Hematopoietic multipotent progenitor cell treated with erythropoietin and hydrocortisone succinate and interleukin-3 and kit ligand, for 8 days (in vitro differentiated cells): ENCODE measurements around the gene NRXN3.

Experiments used
- DNase-seq: peaks from one replicate; pipeline ENCODE4 v3.0.0-alpha.2; 2015

NRXN3 gene

GRCh38 chr14:79037106-79037505 lies 866.9 kb downstream of the NRXN3 start:
- DNase-seq, result no peak

GRCh38 chr14:79037593-79037992 lies 867.4 kb downstream of the NRXN3 start:
- DNase-seq, result no peak

- peak; percentile 75 for DNase-seq
These were observed 870.6 kb downstream of the NRXN3 start for GRCh38 chr14:79040790-79041189.

GRCh38 chr14:79043194-79043889 lies 873.2 kb downstream of the NRXN3 start:
- no peak for DNase-seq

GRCh38 chr14:79044894-79045624 lies 874.9 kb downstream of the NRXN3 start:
- no peak for DNase-seq

- no peak for DNase-seq
These were observed 880.9 kb downstream of the NRXN3 start for GRCh38 chr14:79050787-79051727.

GRCh38 chr14:79051742-79052141 lies 881.6 kb downstream of the NRXN3 start:
- DNase-seq, result no peak

GRCh38 chr14:79056879-79057278 lies 886.7 kb downstream of the NRXN3 start:
- DNase-seq, result no peak

- DNase-seq, result no peak
These were observed 887.2 kb downstream of the NRXN3 start for GRCh38 chr14:79057333-79057732.

- no peak for DNase-seq
These were observed 892.1 kb downstream of the NRXN3 start for GRCh38 chr14:79062226-79062625.

GRCh38 chr14:79064214-79064613 lies 894.0 kb downstream of the NRXN3 start:
- DNase-seq, result no peak

- no peak for DNase-seq
These were observed 904.3 kb downstream of the NRXN3 start for GRCh38 chr14:79074510-79074909.

GRCh38 chr14:79076428-79076827 lies 906.3 kb downstream of the NRXN3 start:
- DNase-seq, result no peak

GRCh38 chr14:79077096-79077495 lies 906.9 kb downstream of the NRXN3 start:
- no peak for DNase-seq

- DNase-seq, result no peak
These were observed 909.9 kb downstream of the NRXN3 start for GRCh38 chr14:79080040-79080439.

GRCh38 chr14:79082883-79083282 lies 912.7 kb downstream of the NRXN3 start:
- DNase-seq, result no peak

GRCh38 chr14:79083356-79083755 lies 913.2 kb downstream of the NRXN3 start:
- no peak for DNase-seq

GRCh38 chr14:79084861-79085260 lies 914.7 kb downstream of the NRXN3 start:
- no peak for DNase-seq

GRCh38 chr14:79089576-79089975 lies 919.4 kb downstream of the NRXN3 start:
- DNase-seq, result no peak

GRCh38 chr14:79090641-79091180 lies 920.5 kb downstream of the NRXN3 start:
- no peak for DNase-seq

GRCh38 chr14:79091381-79091963 lies 921.3 kb downstream of the NRXN3 start:
- no peak for DNase-seq

- no peak for DNase-seq
These were observed 923.4 kb downstream of the NRXN3 start for GRCh38 chr14:79093531-79093930.

GRCh38 chr14:79094951-79095350 lies 924.8 kb downstream of the NRXN3 start:
- DNase-seq, result no peak
